H1 (cell line): ENCODE results near the gene APH1B. TPM values are rescaled to one million over a fixed set of nuclear protein-coding genes. Genes with fewer than 3 reads are reported as not detected.

Experiments
- CTCF ChIA-PET: fragments of 300-600 bp; sonication (Branson Sonifier 250); formaldehyde crosslinking; loops from one replicate; lab custom pipeline; 2021; ENCODE audit not compliant: partially characterized antibody; lab: Charles Lee
- POLR2A ChIA-PET: fragments of 300-600 bp; sonication (Branson Sonifier 250); formaldehyde crosslinking; loops from one replicate; lab custom pipeline; 2021; ENCODE audit warnings: inconsistent platforms; ENCODE audit not compliant: partially characterized antibody; lab: Charles Lee
- DNase-seq, 2 experiments: peaks; one replicate each; pipeline versions ENCODE4 v3.0.0 to v3.0.0-alpha.2; 2010 to 2022; ENCODE audit warnings: low spot score in 2 of 2, low read depth in 1 of 2, mixed read lengths in 1 of 2
- FAIRE-seq: peaks from 2 replicates; lab custom pipeline; 2011; peaks lifted over from hg19 to GRCh38; lab: Jason Lieb, UNC
- H2AFZ ChIP-seq: 2 replicates; pipeline ENCODE4 v1.8.1; 2012; ENCODE audit warnings: low read length, inconsistent platforms
- H2AK5ac ChIP-seq: 2 replicates; pipeline ENCODE4 v1.6.1; 2013; ENCODE audit warnings: low read depth, low read length
- H2BK120ac ChIP-seq: replicated peaks from 2 replicates; pipeline ENCODE3; 2013; ENCODE audit warnings: low read depth, low read length, inconsistent platforms
- H2BK12ac ChIP-seq: 2 replicates; pipeline ENCODE4 v1.6.1; 2013; ENCODE audit warnings: low read depth, low read length
- H2BK15ac ChIP-seq: 2 replicates; pipeline ENCODE4 v1.6.1; 2013; ENCODE audit warnings: low read length
- H2BK20ac ChIP-seq: 2 replicates; pipeline ENCODE4 v1.6.1; 2013; ENCODE audit warnings: low read length
- H2BK5ac ChIP-seq: 2 replicates; pipeline ENCODE4 v1.6.1; 2013; ENCODE audit warnings: low read depth, low read length
- H3K14ac ChIP-seq: 2 replicates; pipeline ENCODE4 v1.6.1; 2013; ENCODE audit warnings: inconsistent platforms; ENCODE audit not compliant: insufficient read length
- H3K18ac ChIP-seq: 2 replicates; pipeline ENCODE4 v1.6.1; 2013; ENCODE audit warnings: low read length; ENCODE audit errors: extremely low read depth
- H3K23ac ChIP-seq: 2 replicates; pipeline ENCODE4 v1.6.1; 2013; ENCODE audit warnings: inconsistent platforms; ENCODE audit not compliant: insufficient read length
- H3K23me2 ChIP-seq: 2 replicates; pipeline ENCODE4 v1.6.1; 2013; ENCODE audit warnings: low read depth, low read length
- H3K27ac ChIP-seq: 2 replicates; pipeline ENCODE4 v1.6.1; 2011; ENCODE audit warnings: low read depth, low read length, inconsistent platforms
- H3K27me3 ChIP-seq, 4 experiments: replicated peaks in 1 of 4; 1 replicate in 1 of 4; 2 replicates in 3 of 4; pipeline versions ENCODE4 v1.6.1 to v1.8.1; 2011 to 2013; ENCODE audit warnings: low read length in 3 of 4, mild to moderate bottlenecking in 3 of 4, inconsistent platforms in 2 of 4, mixed read lengths in 2 of 4, moderate library complexity in 1 of 4; ENCODE audit not compliant: control insufficient read depth in 3 of 4, insufficient read depth in 3 of 4; ENCODE audit errors: extremely low read depth in 1 of 4
- H3K36me3 ChIP-seq, 4 experiments: 2 replicates each; pipeline versions ENCODE4 v1.6.1 to v1.8.1; 2011 to 2013; ENCODE audit warnings: mild to moderate bottlenecking in 4 of 4, low read length in 3 of 4, moderate library complexity in 2 of 4, control low read depth in 1 of 4, inconsistent platforms in 1 of 4; ENCODE audit not compliant: insufficient read depth in 4 of 4, control insufficient read depth in 2 of 4
- H3K4ac ChIP-seq: replicated peaks from 2 replicates; pipeline ENCODE3; 2013; ENCODE audit warnings: low read length, low read depth, mixed read lengths, inconsistent platforms; ENCODE audit not compliant: insufficient read length
- H3K4me1 ChIP-seq, 4 experiments: replicated peaks in 1 of 4; 1 replicate in 1 of 4; 2 replicates in 3 of 4; pipeline versions ENCODE4 v1.6.1 to v1.8.1; 2011 to 2013; ENCODE audit warnings: low read length in 3 of 4, inconsistent platforms in 2 of 4, mixed read lengths in 1 of 4; ENCODE audit not compliant: insufficient read depth in 4 of 4, control insufficient read depth in 3 of 4
- H3K4me2 ChIP-seq, 2 experiments: 2 replicates each; pipeline versions ENCODE4 v1.6.1 to v1.8.1; 2011 to 2013; ENCODE audit warnings: low read depth in 2 of 2, low read length in 2 of 2, control low read depth in 1 of 2, inconsistent platforms in 1 of 2, mild to moderate bottlenecking in 1 of 2; ENCODE audit not compliant: insufficient read depth in 1 of 2
- H3K4me3 ChIP-seq, 4 experiments: fragments of 200-600, 300-600 bp in 1 of 4; sonication (generic), shearing (Covaris generic), sonication (Bioruptor Twin) in 1 of 4; 2 replicates each; pipeline versions ENCODE4 v1.5.1 to v1.8.1; 2011 to 2016; ENCODE audit warnings: low read length in 4 of 4, low read depth in 3 of 4, control low read depth in 2 of 4, inconsistent platforms in 2 of 4, mild to moderate bottlenecking in 2 of 4, mixed read lengths in 1 of 4, moderate library complexity in 1 of 4; ENCODE audit not compliant: insufficient read depth in 2 of 4; ENCODE audit errors: extremely low read depth in 1 of 4
- H3K56ac ChIP-seq: replicated peaks from 2 replicates; pipeline ENCODE3; 2013; ENCODE audit warnings: low read depth, mild to moderate bottlenecking, mixed read lengths, low read length, inconsistent platforms; ENCODE audit not compliant: insufficient read length
- H3K79me1 ChIP-seq: 2 replicates; pipeline ENCODE4 v1.6.1; 2013; ENCODE audit warnings: low read depth, low read length, control low read depth
- H3K79me2 ChIP-seq, 2 experiments: 2 replicates each; pipeline versions ENCODE4 v1.6.1 to v1.8.1; 2012 to 2013; ENCODE audit warnings: low read length in 2 of 2, mild to moderate bottlenecking in 2 of 2, inconsistent platforms in 1 of 2; ENCODE audit not compliant: insufficient read depth in 2 of 2, control insufficient read depth in 1 of 2
- H3K9ac ChIP-seq, 4 experiments: replicated peaks in 1 of 4; 1 replicate in 1 of 4; 2 replicates in 3 of 4; pipeline versions ENCODE4 v1.6.1 to v1.8.1; 2011 to 2013; ENCODE audit warnings: low read depth in 3 of 4, low read length in 3 of 4, control low read depth in 2 of 4, mild to moderate bottlenecking in 2 of 4, moderate library complexity in 2 of 4, inconsistent platforms in 1 of 4; ENCODE audit errors: extremely low read depth in 1 of 4
- H3K9me3 ChIP-seq, 2 experiments: 2 replicates each; pipeline versions ENCODE4 v1.6.1 to v1.8.1; 2012 to 2013; ENCODE audit warnings: mild to moderate bottlenecking in 2 of 2, moderate library complexity in 2 of 2, control low read depth in 1 of 2, inconsistent platforms in 1 of 2, low read depth in 1 of 2, low read length in 1 of 2, mixed read lengths in 1 of 2; ENCODE audit not compliant: insufficient read depth in 2 of 2
- H4K20me1 ChIP-seq, 2 experiments: replicated peaks in 1 of 2; 2 replicates each; pipeline versions ENCODE3 to v1.8.1; 2011 to 2013; ENCODE audit warnings: inconsistent platforms in 2 of 2, low read length in 2 of 2, mild to moderate bottlenecking in 1 of 2; ENCODE audit not compliant: insufficient read depth in 2 of 2, control insufficient read depth in 1 of 2
- H4K5ac ChIP-seq: 2 replicates; pipeline ENCODE4 v1.6.1; 2013; ENCODE audit warnings: low read length, low read depth, mixed read lengths, inconsistent platforms; ENCODE audit not compliant: insufficient read length
- H4K8ac ChIP-seq: 2 replicates; pipeline ENCODE4 v1.8.0; 2013; ENCODE audit warnings: mild to moderate bottlenecking, moderate library complexity, low read length, inconsistent platforms; ENCODE audit not compliant: insufficient read depth; ENCODE audit errors: extremely low read depth
- H4K91ac ChIP-seq: replicated peaks from 2 replicates; pipeline ENCODE3; 2013; ENCODE audit warnings: low read length, mixed read lengths, inconsistent platforms; ENCODE audit not compliant: insufficient read length
- BCL11A ChIP-seq, 2 experiments: IDR thresholded peaks; one replicate each; pipeline ENCODE4 v1.6.1; 2011; ENCODE audit warnings: low read depth in 2 of 2, low read length in 2 of 2, mild to moderate bottlenecking in 2 of 2
- CEBPB ChIP-seq: IDR thresholded peaks from 2 replicates; pipeline ENCODE4 v1.6.1; 2012; ENCODE audit warnings: low read depth, low read length
- FOSL1 ChIP-seq: IDR thresholded peaks from 2 replicates; pipeline ENCODE4 v1.6.1; 2011; ENCODE audit warnings: mild to moderate bottlenecking, low read depth, low read length, moderate library complexity; ENCODE audit not compliant: insufficient read depth
- KDM4A ChIP-seq: IDR thresholded peaks from one replicate; pipeline ENCODE4 v1.7.1; 2012; ENCODE audit warnings: low read depth, mild to moderate bottlenecking, moderate library complexity, low read length, inconsistent platforms; ENCODE audit not compliant: severe bottlenecking
- POLR2A ChIP-seq, 2 experiments: IDR thresholded peaks; 1 replicate in 1 of 2; 2 replicates in 1 of 2; pipeline ENCODE4 v1.6.1; 2011; ENCODE audit warnings: low read depth in 2 of 2, low read length in 2 of 2, mild to moderate bottlenecking in 2 of 2; ENCODE audit errors: control extremely low read depth in 1 of 2
- POLR2AphosphoS5 ChIP-seq: IDR thresholded peaks from 2 replicates; pipeline ENCODE4 v1.6.1; 2011; ENCODE audit warnings: low read depth, low read length
- RAD21 ChIP-seq, 2 experiments: IDR thresholded peaks in 1 of 2; conservative IDR thresholded peaks in 1 of 2; 2 replicates each; pipeline ENCODE4 v1.6.1; 2011; ENCODE audit warnings: low read depth in 2 of 2, low read length in 2 of 2, improper control_type of control experiment in 1 of 2, inconsistent platforms in 1 of 2, mild to moderate bottlenecking in 1 of 2, moderate library complexity in 1 of 2
- SIN3A ChIP-seq, 2 experiments: IDR thresholded peaks in 1 of 2; conservative IDR thresholded peaks in 1 of 2; 2 replicates each; pipeline ENCODE4 v1.6.1; 2011 to 2012; ENCODE audit warnings: low read length in 2 of 2, improper control_type of control experiment in 1 of 2, low read depth in 1 of 2, mild to moderate bottlenecking in 1 of 2
- TEAD4 ChIP-seq: IDR thresholded peaks from 2 replicates; pipeline ENCODE4 v1.6.1; 2012; ENCODE audit warnings: low read depth, low read length, inconsistent platforms, mixed read lengths
- polyA plus RNA-seq, 7 experiments: library from polyadenylated mRNA; depleted of rRNA in 3 of 7; stranded (reverse) in 5 of 7; unstranded in 2 of 7; fragments of >200 nt in 5 of 7; fragments of 200-250 nt in 2 of 7; gene quantifications; 1 replicate in 5 of 7; 2 replicates in 1 of 7; 4 replicates in 1 of 7; pipeline versions ENCODE4 v1.2.1 to v1.2.3, GENCODE V29; 2011 to 2013; ENCODE audit warnings: missing spikeins in 2 of 7, mixed read lengths in 2 of 7
- total RNA-seq: library from RNA; stranded (reverse); fragmentation: NEBNext Ultra II Directional; extraction: Animal tissue kit (Norgen Biotek cat#: 25700); gene quantifications from 2 replicates; pipeline ENCODE4 v1.2.1, GENCODE V29; 2021
- TF ChIP-seq, protein P1 (sequence below): IDR thresholded peaks from 2 replicates; pipeline ENCODE4 v1.6.1; 2011; ENCODE audit warnings: low read depth, mild to moderate bottlenecking, low read length; ENCODE audit not compliant: insufficient read depth

Gene APH1B
- total and polyA plus RNA-seq, 2 of the 8 experiments (the other 6 are each of a cell fraction or from before 2014, with no cell fraction given) = 11.5 to 22.9 TPM

DNA sequence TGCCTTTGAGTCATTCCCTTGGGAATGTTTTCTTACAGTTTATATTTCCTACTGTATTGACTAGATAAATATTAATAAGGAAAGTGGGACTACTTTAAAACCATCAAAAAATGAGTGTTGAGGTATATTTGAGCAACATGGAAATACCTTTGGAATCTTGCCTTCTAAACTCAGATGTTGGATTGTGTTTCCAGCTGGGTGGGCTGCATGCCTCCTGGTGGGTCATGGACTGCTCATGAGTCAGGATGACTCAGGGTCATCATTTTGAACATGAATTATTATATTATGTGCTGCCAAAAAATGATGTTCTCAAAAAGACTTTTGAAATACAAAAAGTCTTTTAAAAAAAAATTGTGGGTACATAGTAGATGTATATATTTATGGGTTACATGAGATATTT is 41.1 kb upstream of the APH1B start:
- TF ChIP-seq POLR2AphosphoS5 (no peak), CEBPB (no peak), KDM4A (no peak), TEAD4 (no peak), SIN3A (conservative IDR thresholded peaks at IDR 0.05 in 1 of 2, IDR thresholded peaks at IDR 0.05 in 1 of 2; ENCODE audit: low read depth in 1 of 2, low read length in 2 of 2) (no peak), RAD21 (IDR thresholded peaks at IDR 0.05 in 1 of 2, conservative IDR thresholded peaks at IDR 0.05 in 1 of 2; ENCODE audit: low read depth in 2 of 2, low read length in 2 of 2) (no peak), BCL11A (IDR thresholded peaks at IDR 0.05; ENCODE audit: low read depth in 2 of 2, low read length in 2 of 2) (no peak), FOSL1 (no peak), POLR2A (IDR thresholded peaks at IDR 0.05; ENCODE audit: control extremely low read depth in 1 of 2, low read depth in 2 of 2, low read length in 2 of 2) (no peak)
- TF ChIP-seq, protein P1, sequence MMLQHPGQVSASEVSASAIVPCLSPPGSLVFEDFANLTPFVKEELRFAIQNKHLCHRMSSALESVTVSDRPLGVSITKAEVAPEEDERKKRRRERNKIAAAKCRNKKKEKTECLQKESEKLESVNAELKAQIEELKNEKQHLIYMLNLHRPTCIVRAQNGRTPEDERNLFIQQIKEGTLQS = no peak
- TF ChIP-seq, all 59 proteins: peak for 0
- ChIA-PET CTCF (interaction anchor here (1.1 kb wide), 1 partner anchor 25 kb away, joined by 3 read pairs; no protein-coding TSS in a partner anchor), POLR2A (no interaction called here)
- Histone ChIP-seq H4K5ac (no peak overlapping the region), H3K4ac (no peak overlapping the region), H3K4me3 (no peak overlapping the region), H3K27me3 (no peaks in the 10 kb centered on the region), H4K8ac (no peak overlapping the region), H2AK5ac (no peak overlapping the region), H4K91ac (no peak overlapping the region), H2BK120ac (no peak overlapping the region), H3K9ac (no peak overlapping the region), H3K79me1 (0 out of 2 replicates have a peak, but pooled peaks cover 2% of the 10 kb centered on the region), H3K27ac (no peak overlapping the region), H2BK12ac (no peak overlapping the region), H2BK15ac (no peak overlapping the region), H2AFZ (no peak overlapping the region), H3K4me1 (no peaks in the 10 kb centered on the region), H3K23me2 (no peaks in the 10 kb centered on the region), H3K4me2 (no peak overlapping the region), H3K18ac (no peak overlapping the region), H4K20me1 (no peaks in the 10 kb centered on the region), H2BK5ac (no peak overlapping the region), H3K56ac (no peak overlapping the region), H2BK20ac (no peak overlapping the region), H3K14ac (no peak overlapping the region), H3K36me3 (no peaks in the 10 kb centered on the region), H3K79me2 (peaks cover 0 to 19% of the 10 kb centered on the region in 2 experiments; a peak in 2 of 4 replicates), H3K9me3 (no peaks in the 10 kb centered on the region), H3K23ac (no peak overlapping the region)
- DNase-seq (no peak), FAIRE-seq (no peak)
